Esophagus squamous epithelium (tissue), 4 donors: ENCODE data around the gene ALPP.

Experiments used
- CTCF ChIP-seq, 6 experiments: fragments of 450-650 bp in 4 of 6; fragments of 200-600 bp in 2 of 6; sonication (generic) in 2 of 6; IDR thresholded peaks; one replicate each; pipeline ENCODE4 v1.5.1; 2016 to 2019; ENCODE audit warnings: antibody characterized with exemption in 6 of 6, mild to moderate bottlenecking in 4 of 6, moderate library complexity in 4 of 6
- POLR2A ChIP-seq, 4 donors: fragments of 450-650 bp; IDR thresholded peaks; one replicate each; pipeline ENCODE4 v1.6.1; 2017; ENCODE audit warnings: antibody characterized with exemption in 4 of 4, mild to moderate bottlenecking in 4 of 4, moderate library complexity in 3 of 4

GRCh38 chr2:232422051-232422450 lies 43.5 kb downstream of the ALPP start:
- no peak for TF ChIP-seq CTCF (IDR thresholded peaks at IDR 0.05)
- no peak for TF ChIP-seq POLR2A (IDR thresholded peaks at IDR 0.05)
